Loucy (cell line): Measurements from ENCODE around the gene SLX4IP.

Experiments used
- H2AFZ ChIP-seq: fragments of 200-600 bp; sonication (generic); 2 replicates; pipeline ENCODE4 v1.6.0; 2016; ENCODE audit warnings: antibody characterized with exemption, mild to moderate bottlenecking, low read length, moderate library complexity
- H3F3A ChIP-seq: fragments of 200-600 bp; 2 replicates; pipeline ENCODE4 v1.6.0; 2016; ENCODE audit warnings: antibody characterized with exemption, low read depth, mild to moderate bottlenecking
- H3K27me3 ChIP-seq: fragments of 200-600 bp; sonication (generic); 2 replicates; pipeline ENCODE4 v1.6.1; 2014; ENCODE audit warnings: low read length, mild to moderate bottlenecking; ENCODE audit not compliant: insufficient read depth, poor library complexity, severe bottlenecking
- H3K36me3 ChIP-seq: fragments of 200-600 bp; sonication (generic); 2 replicates; pipeline ENCODE4 v1.6.1; 2016; ENCODE audit warnings: low read length; ENCODE audit not compliant: insufficient read depth
- H3K4me1 ChIP-seq: fragments of 200-600 bp; sonication (generic); 2 replicates; pipeline ENCODE4 v1.5.1; 2014; ENCODE audit warnings: low read length, mild to moderate bottlenecking; ENCODE audit not compliant: insufficient read depth, poor library complexity, severe bottlenecking
- H3K4me2 ChIP-seq: fragments of 200-600 bp; sonication (generic); 2 replicates; pipeline ENCODE4 v1.6.0; 2014; ENCODE audit warnings: antibody characterized with exemption, low read length, low read depth, mild to moderate bottlenecking; ENCODE audit not compliant: poor library complexity, severe bottlenecking
- H3K4me3 ChIP-seq: fragments of 200-600 bp; sonication (generic); 2 replicates; pipeline ENCODE4 v1.5.1; 2014; ENCODE audit warnings: low read length, mild to moderate bottlenecking, mixed read lengths; ENCODE audit not compliant: poor library complexity, severe bottlenecking
- H3K79me2 ChIP-seq: fragments of 200-600 bp; sonication (generic); 2 replicates; pipeline ENCODE4 v1.6.1; 2014; ENCODE audit warnings: low read length; ENCODE audit not compliant: insufficient read depth
- H3K9ac ChIP-seq: fragments of 200-600 bp; sonication (generic); 2 replicates; pipeline ENCODE4 v1.6.0; 2014; ENCODE audit warnings: mild to moderate bottlenecking, low read depth, low read length, moderate library complexity; ENCODE audit not compliant: poor library complexity, severe bottlenecking
- H3K9me2 ChIP-seq: fragments of 200-600 bp; sonication (generic); replicated peaks from 2 replicates; pipeline ENCODE4 v1.6.1; 2016; ENCODE audit warnings: low read depth, low read length, mixed read lengths
- H3K9me3 ChIP-seq: fragments of 200-600 bp; sonication (generic); 2 replicates; pipeline ENCODE4 v1.6.1; 2014; ENCODE audit warnings: mild to moderate bottlenecking, antibody characterized with exemption, low read length, low read depth; ENCODE audit not compliant: insufficient read depth
- H4K20me1 ChIP-seq: fragments of 200-600 bp; sonication (generic); 2 replicates; pipeline ENCODE4 v1.6.0; 2014; ENCODE audit warnings: antibody characterized with exemption, low read length, mild to moderate bottlenecking; ENCODE audit not compliant: insufficient read depth, poor library complexity, severe bottlenecking
- EZH2phosphoT487 ChIP-seq: fragments of 200-600 bp; IDR thresholded peaks from 2 replicates; pipeline ENCODE4 v1.6.1; 2018; ENCODE audit warnings: antibody characterized with exemption, mild to moderate bottlenecking, moderate library complexity, borderline replicate concordance
- TF ChIP-seq, protein P1 (sequence below): fragments of 200-600 bp; sonication (generic); conservative IDR thresholded peaks from 2 replicates; pipeline ENCODE4 v1.5.1; 2014; ENCODE audit warnings: mild to moderate bottlenecking, antibody characterized with exemption, low read length

The SLX4IP gene

DNA sequence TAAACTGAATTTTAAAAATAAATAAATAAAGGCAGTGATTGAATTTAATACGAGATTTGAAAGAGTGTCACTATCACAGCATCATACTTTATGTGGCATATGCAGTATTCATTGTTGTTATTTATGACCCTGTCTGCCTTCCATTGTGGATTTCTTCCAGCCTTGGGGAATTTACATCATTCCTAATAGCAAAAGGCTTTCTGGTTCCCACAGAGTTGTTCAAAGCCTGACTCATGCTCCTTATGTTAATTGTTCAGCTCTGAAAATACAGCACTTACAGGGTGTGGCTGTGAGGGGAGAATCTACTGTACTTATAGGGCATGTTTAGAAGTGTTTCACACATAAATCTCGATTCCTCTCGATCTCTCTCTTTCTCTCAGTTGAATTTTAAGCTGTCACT lies 184.3 kb downstream of the SLX4IP start:
- Histone ChIP-seq H3K9ac (no peak overlapping the region), H3K4me1 (no peaks in the 10 kb centered on the region)
- TF ChIP-seq, protein P1, sequence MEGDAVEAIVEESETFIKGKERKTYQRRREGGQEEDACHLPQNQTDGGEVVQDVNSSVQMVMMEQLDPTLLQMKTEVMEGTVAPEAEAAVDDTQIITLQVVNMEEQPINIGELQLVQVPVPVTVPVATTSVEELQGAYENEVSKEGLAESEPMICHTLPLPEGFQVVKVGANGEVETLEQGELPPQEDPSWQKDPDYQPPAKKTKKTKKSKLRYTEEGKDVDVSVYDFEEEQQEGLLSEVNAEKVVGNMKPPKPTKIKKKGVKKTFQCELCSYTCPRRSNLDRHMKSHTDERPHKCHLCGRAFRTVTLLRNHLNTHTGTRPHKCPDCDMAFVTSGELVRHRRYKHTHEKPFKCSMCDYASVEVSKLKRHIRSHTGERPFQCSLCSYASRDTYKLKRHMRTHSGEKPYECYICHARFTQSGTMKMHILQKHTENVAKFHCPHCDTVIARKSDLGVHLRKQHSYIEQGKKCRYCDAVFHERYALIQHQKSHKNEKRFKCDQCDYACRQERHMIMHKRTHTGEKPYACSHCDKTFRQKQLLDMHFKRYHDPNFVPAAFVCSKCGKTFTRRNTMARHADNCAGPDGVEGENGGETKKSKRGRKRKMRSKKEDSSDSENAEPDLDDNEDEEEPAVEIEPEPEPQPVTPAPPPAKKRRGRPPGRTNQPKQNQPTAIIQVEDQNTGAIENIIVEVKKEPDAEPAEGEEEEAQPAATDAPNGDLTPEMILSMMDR, result no peak
- no peak for TF ChIP-seq EZH2phosphoT487

DNA sequence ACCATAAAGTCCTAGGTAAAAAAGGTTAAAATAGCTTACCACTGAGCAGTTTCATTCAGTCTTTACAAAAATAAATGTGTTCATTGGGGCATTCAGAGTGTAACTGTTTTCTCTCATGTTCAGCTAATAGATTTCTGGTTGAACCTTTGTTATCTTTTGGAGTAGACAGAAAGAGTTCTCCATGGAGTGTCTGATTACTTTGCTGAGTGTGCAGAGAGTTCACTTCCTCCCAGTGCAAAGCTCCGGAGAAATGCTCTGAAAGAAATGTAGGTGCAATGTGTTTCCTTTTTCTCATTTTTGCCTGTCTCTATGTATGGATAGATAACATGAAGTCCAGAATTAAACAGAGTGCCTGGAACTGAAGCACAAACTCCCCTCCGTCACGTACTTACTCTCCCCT lies 186.0 kb downstream of the SLX4IP start:
- Histone ChIP-seq H3K79me2 (no peaks in the 10 kb centered on the region), H3K4me1 (no peaks in the 10 kb centered on the region), H2AFZ (no peak overlapping the region), H3K4me3 (no peak overlapping the region), H3K4me2 (no peak overlapping the region), H3K36me3 (no peaks in the 10 kb centered on the region), H3K9me2 (no peaks in the 10 kb centered on the region), H3F3A (no peaks in the 10 kb centered on the region), H3K9me3 (no peaks in the 10 kb centered on the region), H3K9ac (no peak overlapping the region), H4K20me1 (no peaks in the 10 kb centered on the region), H3K27me3 (no peaks in the 10 kb centered on the region)
- no peak for TF ChIP-seq EZH2phosphoT487
- TF ChIP-seq, protein P1, result no peak

More for the DNA sequence above, 184.3 kb downstream of the SLX4IP start:
- H3K27me3 ChIP-seq, result no peaks in the 10 kb centered on the region
- no peaks in the 10 kb centered on the region for H4K20me1 ChIP-seq
- H3K4me3 ChIP-seq, result no peak overlapping the region
- H3K36me3 ChIP-seq, result no peaks in the 10 kb centered on the region
- no peak overlapping the region for H2AFZ ChIP-seq
- no peak overlapping the region for H3K4me2 ChIP-seq
- H3K9me2 ChIP-seq, result no peaks in the 10 kb centered on the region
- no peaks in the 10 kb centered on the region for H3F3A ChIP-seq
- H3K79me2 ChIP-seq, result no peaks in the 10 kb centered on the region
- H3K9me3 ChIP-seq, result no peaks in the 10 kb centered on the region

DNA sequence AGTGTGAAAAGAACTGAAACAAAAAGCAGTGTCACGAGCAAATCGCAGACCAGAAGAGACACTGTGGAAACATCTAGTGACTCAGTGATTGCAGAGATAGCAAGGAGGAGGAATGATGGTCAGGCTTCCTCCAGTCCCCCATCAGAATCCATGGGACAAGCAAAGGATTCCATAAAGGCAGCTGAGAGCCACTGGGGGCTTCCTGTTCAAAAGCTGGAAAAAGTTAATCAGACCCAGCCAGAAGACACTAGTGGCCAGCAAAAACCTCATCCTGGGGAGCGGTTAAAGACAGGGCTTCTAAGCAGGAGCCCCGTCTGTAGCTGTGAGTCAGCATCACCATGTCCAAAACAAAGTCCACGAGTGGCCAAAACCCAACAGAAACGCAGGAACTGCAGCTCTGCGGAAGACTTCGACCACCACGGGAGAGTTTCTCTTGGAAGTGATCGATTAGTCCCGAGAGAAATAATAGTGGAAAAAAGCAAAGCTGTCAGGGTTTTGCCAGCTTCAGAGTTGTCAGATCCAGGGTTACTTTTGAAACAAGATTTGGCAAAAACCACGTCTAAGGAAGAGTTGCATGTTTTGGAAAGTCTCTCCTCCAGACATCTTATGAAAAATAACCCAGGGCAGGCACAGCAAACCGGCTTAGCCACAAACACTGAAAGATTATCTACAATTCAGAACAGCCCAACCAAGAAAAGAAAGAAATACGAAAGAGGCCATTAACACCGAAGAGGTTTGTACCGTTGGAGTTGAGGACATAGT lies 187.7 kb downstream of the SLX4IP start:
- H3K4me3 ChIP-seq, result no peak overlapping the region

More for the DNA sequence above, 187.7 kb downstream of the SLX4IP start:
- no peaks in the 10 kb centered on the region for H3K9me3 ChIP-seq
- H3K79me2 ChIP-seq, result no peaks in the 10 kb centered on the region
- H3K27me3 ChIP-seq, result no peaks in the 10 kb centered on the region
- TF ChIP-seq, protein P1, result no peak
- TF ChIP-seq EZH2phosphoT487, result no peak
- H3K9me2 ChIP-seq, result no peaks in the 10 kb centered on the region
- H2AFZ ChIP-seq, result no peak overlapping the region
- no peaks in the 10 kb centered on the region for H3F3A ChIP-seq
- no peaks in the 10 kb centered on the region for H3K4me1 ChIP-seq
- no peaks in the 10 kb centered on the region for H4K20me1 ChIP-seq
- H3K36me3 ChIP-seq, result no peaks in the 10 kb centered on the region
- no peak overlapping the region for H3K4me2 ChIP-seq
- no peak overlapping the region for H3K9ac ChIP-seq
